ENCODE data around the gene OSCP1.

The OSCP1 gene

DNA sequence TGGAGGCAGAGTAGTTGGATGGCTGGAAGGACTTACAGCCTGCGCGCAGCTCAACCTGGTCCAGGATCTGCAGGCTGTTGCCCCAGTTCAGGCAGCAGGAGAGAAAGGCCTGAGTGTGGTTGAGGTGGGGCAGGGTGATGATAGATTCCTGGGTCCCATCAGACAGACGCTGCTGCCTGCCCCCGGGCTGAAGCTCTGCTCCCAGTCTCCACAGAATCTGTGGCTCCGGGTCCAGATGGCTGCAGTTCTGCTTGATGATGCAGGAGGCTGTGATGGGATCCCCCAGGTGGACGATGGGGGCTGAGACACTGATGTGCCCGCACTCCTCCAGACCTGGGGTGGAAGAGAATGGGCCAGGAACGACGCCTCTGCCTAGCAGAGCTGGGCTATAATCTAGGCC lies 25.1 kb upstream of the OSCP1 start:
- no peak for DNase-seq (ENCODE audit: low read depth in 2 of 2)

DNA sequence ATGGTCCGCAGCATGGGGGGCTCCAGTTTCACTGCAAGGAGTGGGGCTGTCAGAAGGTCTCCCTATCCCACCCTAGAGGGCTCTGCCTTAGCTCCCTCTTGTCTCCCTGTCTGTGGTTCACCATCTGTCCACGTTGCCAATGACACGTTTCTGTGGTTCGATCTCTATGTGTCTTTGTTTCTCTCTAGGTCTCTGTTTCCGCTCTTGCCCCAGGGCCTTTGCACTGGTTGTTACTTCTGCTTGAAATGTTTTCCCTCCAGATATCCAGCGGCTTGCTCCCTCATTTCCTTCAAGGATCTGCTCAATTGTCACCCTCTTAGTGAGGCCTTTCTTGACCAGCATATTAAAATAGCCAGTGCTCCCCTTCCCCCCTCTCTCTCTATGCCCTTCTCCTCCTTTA lies 22.4 kb upstream of the OSCP1 start:
- no peak for DNase-seq (ENCODE audit: low read depth in 2 of 2)

DNA sequence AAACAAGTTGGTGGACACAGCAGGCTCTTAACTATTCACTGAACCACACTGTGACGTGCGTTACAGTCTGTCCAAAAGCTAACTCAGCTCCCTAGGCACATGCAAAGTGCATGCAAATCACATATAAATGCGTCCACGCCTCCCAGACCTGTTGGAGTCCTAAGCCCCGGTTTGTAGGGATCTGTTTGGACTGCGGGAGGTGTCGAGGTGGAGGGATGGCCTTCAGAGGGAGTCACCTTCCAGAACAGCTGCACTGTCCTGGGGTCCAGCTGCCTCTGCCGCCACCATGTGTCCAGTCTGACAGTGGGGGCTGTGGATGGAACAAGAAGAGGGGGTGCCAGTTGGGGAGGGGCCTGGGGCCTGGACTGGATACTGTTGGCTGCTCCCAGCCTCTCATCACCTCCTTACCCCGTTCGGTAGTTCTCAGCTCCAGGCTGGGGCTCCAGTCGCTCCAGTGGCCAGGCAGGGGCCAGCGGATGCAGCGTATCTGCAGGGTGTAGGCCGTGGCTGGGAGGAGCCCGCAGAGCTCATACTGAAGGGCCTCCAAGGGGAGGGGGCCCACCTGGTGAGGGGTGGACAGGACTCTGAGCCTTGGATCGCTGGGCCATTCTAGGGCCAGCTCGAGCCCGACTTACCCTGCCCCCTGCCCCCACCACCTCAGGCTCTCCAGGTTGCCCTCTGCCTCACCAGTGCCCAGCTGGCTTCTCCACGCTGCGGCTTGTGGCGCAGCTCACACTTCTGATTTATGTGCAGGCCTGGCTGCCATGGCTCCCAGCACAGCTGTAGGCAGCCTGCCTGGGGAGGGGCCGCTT lies 21.8 kb upstream of the OSCP1 start:
- DNase-seq (ENCODE audit: low read depth in 2 of 2), result no peak

DNA sequence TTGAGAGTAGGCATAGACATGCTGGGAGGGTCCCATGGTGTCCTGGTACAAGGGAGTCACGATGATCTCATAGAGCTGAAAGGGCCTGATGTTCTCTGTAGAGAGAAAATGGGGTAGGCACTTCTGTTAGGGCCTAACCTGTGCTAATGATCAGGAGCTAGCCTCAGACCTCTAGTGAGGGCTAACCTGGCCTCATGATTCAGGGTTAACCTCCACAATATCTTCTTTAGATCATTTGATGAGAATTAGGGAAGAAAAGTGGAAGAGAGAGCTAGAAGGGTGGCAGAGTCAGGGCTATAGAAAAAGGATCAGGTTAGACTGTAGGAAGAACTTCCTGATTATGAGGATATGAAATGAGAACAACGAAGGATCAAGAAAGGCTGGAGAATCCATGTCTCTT lies 18.9 kb upstream of the OSCP1 start:
- no peak for DNase-seq (ENCODE audit: low read depth in 2 of 2)

DNA sequence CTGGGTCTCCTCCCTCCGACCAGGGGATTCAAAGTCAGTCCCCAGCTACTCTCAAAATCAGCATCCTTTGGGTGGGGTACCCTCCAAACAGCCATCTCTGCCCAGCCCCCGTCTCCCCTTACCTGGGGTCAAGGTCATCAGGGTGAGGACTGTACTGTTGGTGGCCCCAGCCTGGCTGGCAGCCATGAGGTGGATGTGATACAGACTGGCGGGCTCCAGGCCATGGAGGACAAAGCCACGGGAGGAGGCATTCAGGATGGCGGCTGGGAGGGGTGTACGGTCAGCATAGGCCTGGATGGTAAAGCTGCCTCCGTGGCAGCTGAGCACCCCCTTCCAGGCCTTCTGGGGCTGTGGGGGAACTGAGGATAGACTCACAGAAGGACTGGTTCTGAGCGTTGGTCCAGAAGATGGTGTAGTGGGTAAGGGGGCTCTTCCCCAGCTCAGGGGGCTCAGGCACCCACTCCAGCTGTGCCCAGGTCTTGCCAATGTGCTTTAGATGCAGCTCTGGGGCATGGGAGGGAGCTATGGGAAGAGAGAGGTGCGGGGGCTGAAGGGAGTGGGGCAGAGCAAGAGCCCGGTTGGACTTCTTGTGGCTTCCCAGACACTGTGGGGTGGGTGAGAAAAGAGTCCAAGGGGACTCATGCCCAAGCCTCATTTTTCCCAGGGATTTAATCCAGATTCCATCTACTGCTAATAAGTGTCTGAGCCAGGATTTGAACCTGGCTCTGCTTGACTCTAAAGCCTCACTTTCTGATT lies 17.6 kb upstream of the OSCP1 start:
- no peak for DNase-seq (ENCODE audit: low read depth in 2 of 2)

DNA sequence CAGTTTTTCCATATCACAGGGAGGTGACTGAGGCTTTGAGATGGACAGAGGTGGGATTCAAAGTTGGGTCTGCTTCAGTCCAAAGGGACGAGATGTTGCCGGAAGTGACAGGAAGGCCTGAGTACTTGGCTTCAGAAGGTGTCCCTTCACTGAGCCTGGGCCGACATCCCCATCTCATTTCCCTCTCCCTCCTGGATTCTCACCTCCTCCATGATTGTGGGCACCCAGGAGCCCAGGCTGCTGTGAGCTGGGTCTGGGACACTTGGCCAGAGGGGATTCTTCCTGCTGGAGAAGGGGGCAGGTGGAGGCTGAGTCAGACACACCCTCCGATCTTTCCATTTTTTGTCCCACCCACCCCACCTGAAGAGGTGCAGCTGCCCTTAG lies 16.8 kb upstream of the OSCP1 start:
- DNase-seq (ENCODE audit: low read depth in 2 of 2), result no peak

DNA sequence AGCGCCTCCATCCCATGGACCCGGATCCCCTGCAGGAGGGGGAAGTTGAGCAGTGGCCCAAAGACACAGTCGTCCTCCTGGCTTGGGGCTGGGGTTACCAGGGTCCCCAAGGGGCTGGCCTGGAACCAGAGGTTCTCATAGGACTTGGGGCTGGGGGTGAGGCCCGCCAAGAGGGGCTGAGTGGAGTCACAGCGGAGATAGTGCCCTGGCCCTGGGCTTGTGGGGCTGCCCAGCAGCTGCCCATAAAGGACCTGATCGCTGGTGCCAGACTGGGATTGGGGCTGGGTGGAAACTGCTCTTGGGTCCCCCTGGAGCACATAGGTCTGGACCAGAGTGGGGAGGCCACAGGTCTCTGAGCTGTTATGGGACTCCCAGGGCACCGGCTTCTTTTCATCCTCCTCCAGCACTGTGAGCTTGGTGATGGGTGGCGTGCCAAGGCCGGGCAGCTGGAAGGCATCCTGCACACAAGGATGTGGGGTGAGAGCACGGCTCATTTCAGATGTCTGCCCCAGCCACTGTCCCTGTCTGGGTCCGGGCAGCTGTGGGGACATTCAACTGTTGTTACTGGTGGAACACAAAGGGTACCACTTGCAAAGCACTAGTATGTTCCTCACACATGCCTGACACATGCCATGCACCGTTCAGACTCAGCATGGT lies 16.2 kb upstream of the OSCP1 start:
- DNase-seq (ENCODE audit: low read depth in 2 of 2), result no peak

DNA sequence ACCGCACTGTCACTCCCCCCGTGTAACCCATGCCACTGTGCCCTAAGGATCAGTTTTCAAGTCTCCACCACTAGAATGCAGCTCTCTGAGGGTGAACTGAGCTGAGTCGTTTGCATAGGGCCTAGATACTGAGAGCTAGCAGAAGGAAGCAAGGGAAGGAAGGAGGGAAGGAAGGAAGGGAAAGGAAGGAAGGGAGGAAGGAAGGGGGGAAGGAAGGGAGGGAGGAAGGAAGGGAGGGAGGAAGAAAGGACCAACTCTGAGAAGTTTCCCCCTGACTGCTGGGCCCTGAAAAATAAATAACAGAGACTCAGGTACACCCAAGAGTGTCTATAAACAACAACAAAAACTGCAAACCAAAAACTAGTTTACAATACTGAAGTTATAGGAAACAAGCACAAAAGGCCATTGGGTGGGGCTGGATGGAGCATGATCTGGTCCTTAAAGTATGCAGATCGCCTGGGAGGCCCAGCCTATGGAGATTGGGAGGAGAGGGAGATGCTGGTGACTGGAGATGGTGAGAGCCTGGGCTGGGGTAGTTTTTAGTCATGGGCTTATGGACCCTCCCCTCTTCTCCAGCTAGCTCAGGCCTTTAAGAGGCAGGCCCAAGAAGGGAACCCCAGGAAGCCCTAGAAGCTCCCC lies 15.6 kb upstream of the OSCP1 start:
- DNase-seq (ENCODE audit: low read depth in 2 of 2), result no peak

DNA sequence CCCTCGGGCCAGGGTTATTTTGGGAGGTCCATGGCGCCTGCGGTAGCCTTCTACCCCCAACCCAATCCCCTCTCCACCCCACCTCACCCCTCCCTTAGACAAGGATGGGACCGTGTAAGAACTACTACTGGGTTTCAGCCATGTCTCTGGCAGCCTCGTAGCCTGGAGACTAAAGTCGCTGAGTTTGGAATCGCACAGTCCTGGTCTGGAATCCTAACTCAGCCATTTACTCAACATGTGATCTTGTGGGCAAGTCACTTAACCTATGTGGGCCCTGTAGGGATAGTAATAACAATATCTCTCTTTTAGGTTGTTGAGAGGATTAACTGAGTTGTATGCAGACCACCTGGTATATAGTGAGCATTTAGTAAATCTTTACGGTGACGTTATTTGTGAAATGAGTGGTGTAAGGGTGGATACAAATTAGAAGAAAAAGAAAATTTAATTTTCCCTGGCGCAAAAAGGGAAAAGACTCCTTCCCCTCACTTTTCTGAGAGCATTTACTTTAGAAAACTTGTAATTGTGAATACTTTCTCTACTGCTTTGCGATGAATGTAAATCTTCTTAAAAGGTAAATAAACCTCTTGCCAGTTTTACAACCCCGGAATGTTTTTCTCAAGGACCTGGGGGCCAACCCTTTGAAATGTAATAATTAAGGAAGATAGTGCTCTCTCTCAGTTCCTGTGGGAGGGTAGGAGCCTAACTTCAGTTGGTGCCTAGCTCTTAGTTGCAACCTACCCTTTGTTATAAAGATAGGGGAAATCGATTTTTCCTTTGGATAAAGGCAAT lies 14.5 kb upstream of the OSCP1 start:
- no peak for DNase-seq (ENCODE audit: low read depth in 2 of 2)

DNA sequence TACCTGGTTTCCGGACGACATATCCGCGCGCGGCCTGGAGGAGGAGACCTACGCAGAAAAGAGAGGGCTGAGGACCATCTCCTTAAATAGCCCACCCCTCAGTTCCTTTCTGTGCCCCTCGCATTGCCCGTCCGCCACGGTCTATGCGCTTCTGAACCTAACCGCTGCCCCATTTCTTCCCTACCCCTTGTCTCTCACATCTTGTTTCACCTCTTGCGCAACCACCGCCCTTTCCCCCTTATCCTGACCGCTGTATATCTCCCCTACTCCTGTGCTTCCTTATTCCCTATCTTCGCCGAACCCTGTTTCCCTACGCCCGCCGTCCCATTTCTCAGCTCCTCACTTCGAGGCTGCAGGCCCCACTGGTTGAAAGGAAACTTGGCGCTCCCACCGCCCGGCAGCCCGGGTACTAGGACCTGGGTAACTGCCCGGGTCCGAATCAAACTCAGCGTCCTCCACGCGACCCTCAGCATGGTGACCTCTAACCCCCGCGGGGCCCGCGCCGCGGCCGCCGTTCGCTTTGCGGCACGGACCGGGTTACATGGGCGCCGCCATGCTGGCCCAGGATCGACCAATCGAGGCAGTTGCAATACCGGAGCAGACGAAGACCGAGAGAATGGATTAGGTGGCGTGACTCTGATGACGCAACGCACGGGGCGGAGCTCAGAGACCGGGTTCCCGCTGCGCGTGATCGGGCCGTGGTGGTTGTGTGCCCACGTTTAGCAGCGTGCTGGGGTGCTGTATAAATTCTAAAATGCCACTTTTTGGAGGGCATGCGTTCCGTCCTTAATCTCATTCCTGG lies 13.8 kb upstream of the OSCP1 start, which contains the start of gene MRPS15:
MRPS15 (minus strand) TSS at position 582 of the 802 bp plus-strand sequence; CDS start at position 473, 109 bp downstream.
- peak; percentile 87 for DNase-seq (ENCODE audit: low read depth in 2 of 2)

DNA sequence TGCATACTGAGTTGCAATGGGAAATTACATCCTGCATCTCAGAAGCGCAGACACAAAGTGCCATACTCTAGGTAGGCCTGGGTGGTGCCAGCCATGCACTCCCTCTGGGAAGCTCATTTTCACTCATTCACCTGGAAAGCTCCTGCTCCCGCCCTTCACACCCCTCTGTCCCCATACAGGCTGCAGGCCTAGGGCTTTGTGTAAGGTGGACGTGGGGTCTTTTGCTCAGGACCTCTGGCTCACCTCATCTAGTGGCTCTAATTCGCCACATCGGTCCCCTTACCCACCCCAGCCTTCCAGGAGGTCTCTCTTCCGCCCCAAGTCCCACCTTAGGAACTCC lies 13.2 kb upstream of the OSCP1 start:
- no peak for DNase-seq (ENCODE audit: low read depth in 2 of 2)

DNA sequence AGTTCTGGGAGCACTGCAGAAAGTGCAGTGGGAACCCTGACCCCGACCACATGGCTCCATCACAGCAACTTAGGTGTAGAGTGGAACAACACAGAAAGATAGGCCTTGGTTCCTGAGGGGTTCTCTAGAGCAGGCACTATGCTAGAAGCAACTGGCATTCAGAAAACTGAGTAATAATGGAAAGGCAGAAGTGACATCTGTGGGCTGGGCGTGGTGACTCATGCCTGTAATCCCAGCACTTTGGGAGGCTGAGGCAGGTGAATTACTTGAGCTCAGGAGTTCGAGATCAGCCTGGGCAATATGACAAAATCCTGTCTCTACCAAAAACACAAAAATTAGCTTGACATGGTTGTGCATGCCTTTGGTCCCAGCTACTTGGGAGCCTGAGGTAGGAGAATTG lies 8.7 kb upstream of the OSCP1 start:
- no peak for DNase-seq (ENCODE audit: low read depth in 2 of 2)

DNA sequence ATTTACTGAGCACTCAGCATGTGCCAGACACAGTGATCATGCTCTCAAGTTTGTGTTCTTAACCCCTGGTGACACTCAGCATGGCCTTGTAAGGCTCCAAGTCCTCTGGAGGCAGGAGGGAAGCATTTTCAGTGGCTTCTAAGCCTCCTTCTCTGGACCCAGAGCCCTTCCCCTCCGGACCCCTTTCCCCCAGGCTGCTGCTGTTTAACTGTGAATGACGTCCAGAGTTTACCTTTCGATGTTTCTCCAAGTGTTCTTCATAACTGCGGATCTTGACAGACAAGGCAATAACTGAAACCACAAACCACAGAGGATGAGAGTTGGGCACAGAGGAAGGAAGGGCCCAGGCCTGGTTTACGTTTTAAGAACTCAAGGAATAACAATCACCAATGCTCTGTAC lies 7.4 kb upstream of the OSCP1 start:
- no peak for DNase-seq (ENCODE audit: low read depth in 2 of 2)

DNA sequence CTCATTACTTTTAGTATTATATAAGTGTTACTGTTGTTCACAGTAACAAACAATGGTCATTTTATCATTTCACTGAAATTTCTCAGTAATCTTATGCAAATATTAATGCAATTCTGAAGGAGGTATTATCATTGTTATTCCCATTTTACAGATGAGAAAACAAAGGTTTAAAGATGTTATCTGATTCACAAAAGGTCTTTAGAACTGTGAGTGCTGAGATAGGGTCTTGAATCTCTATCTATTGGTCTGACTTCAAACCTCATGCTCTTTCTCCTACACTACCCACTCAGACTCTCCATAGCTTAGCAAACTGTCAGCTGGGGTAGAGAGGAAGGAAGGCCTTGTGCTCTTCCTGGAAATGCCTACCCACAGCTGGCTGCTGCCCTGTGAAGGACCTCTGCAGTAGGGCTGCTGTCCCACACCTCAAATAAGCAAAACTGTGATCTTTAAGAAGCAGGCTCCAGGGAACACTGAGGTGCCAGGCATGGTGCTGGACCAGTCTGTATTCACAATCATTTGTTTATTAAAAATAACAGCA lies 6.2 kb upstream of the OSCP1 start:
- no peak for DNase-seq (ENCODE audit: low read depth in 2 of 2)

DNA sequence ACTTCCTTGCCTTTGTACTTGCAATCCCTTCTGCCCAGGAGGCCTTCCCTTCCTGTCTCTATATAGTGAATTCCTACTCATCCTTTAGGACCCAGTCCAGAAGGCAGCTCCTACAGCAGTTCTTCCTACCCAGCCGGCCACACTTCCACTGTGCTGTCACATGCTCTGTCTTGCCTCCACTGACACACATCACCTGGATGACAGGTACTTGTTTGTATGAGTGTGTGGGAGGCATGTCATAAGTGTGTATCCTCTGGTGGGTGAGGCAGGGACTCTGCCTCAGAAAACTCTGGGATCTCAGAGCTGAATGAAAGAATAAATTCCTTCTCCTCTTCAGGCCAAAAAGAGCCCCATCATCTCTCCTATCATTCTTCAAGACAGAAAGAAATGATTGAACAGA lies 5.1 kb upstream of the OSCP1 start:
- DNase-seq (ENCODE audit: low read depth in 2 of 2), result no peak

DNA sequence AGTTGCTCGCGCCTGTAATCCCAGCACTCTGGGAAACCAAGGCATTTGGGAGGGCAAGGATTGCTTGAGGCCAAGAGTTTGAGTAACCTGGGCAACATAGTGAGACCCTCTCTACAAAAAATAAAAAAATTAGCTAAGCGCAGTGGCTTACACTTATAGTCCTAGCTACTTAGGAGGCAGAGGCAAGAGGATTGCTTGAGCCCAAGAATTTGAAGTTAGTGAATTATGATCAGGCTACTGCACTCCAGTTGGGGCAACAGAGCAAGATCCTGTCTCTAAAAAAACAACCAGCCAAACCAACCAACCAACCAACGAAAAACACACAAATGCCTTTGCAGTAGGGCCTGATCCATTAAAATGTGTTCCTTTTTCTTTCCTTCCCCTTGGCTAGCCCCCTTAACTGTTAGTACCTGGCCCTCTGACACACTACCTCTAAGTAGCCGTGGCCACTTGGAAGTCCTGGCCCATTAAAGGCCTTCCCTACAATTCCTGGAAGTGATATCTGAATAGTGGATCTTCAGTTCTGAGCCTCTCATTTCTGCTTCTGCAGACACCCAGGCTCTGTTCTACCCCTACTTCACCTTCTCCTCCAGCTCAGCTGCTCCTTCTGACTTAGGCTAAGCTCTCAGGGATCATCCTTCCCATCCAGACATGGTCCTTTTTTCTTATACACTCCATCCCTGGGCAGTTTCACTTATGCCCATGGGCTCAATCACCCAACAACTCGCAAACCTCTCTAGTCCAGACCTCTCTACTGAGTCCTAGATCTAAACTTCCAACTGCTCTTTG lies 3.5 kb upstream of the OSCP1 start:
- DNase-seq (ENCODE audit: low read depth in 2 of 2), result no peak

DNA sequence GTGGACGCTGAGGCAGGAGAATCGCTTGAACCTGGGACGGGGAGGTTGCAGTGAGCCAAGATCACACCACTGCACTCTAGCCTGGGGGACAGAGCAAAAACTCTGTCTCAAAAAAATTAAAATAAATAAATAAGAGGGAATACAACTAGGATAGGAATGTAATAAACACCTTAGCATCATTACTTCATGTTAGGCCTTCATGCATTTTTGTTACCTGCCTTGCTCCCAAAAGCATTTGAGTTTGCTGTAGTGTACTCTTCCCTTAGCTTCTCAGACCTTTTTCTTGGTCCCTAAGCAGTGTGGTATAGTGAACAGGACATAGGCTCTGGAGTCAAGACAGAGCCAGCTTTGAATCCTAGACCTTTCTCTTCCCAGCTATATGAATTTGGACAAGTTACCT lies 2.8 kb upstream of the OSCP1 start:
- DNase-seq (ENCODE audit: low read depth in 2 of 2), result no peak

DNA sequence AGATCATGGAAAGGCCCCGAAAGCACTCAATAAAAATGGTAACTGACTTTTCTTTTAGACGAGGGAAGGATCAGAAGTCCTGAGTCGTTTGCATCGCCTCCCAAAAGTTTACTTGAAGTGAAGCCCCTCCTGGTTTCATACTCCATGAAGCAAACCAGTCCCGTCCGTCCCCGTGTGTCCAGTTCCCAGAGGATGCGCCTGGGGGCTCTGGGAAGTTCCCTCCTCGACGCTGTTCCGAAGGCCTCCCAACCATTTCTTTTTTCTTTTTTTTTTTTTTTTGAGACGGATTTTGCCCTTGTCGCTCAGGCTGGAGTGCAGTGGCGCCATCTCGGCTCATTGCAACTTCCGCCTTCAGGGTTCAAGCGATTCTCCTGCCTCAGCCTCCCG lies 661 bp upstream of the OSCP1 start:
- no peak for DNase-seq (ENCODE audit: low read depth in 2 of 2)

DNA sequence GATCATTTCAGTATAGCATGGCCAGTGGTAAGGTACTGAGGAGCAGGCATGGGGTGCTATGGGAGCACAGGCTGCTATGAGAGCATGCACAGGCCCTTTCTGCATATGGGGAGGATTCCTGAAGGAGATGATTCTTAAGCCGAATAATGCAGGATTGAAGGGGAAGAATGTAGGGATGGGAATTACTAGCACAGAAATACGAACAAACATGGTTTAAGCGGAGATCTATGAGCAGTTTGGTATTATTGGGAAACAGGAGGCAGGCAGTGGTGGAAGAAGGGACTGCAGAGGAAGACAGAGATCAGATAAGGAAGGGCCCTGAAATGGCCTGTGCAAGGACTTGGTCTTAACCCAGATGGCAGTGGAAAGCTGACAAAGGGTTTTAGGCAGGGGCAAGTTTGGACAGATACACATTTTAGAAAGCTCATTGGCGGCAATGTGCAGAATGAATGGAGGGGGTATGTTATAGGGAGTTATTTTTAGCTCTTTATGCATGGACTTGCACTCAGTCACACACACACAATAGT lies 1.7 kb downstream of the OSCP1 start:
- DNase-seq (ENCODE audit: low read depth in 2 of 2), result no peak
